Keratinocyte (primary cell): ENCODE measurements around the gene COL9A3. TPM values are rescaled to one million over a fixed set of nuclear protein-coding genes. Genes with fewer than 3 reads are reported as not detected.

Experiments
- DNase-seq: peaks from one replicate; pipeline ENCODE4 v3.0.0-alpha.2; 2011; ENCODE audit warnings: low read depth, missing footprints, low spot score
- FAIRE-seq: peaks from 2 replicates; lab custom pipeline; 2011; peaks lifted over from hg19 to GRCh38; lab: Jason Lieb, UNC
- H2AFZ ChIP-seq: 2 replicates; pipeline ENCODE4 v1.6.0; 2012; ENCODE audit warnings: low read length, control low read depth, inconsistent platforms; ENCODE audit not compliant: control insufficient read depth
- H3K27ac ChIP-seq: 2 replicates; pipeline ENCODE4 v1.5.1; 2011; ENCODE audit warnings: low read length; ENCODE audit not compliant: control insufficient read depth, insufficient read depth
- H3K27me3 ChIP-seq: 3 replicates; pipeline ENCODE4 v1.6.0; 2011; ENCODE audit warnings: low read length; ENCODE audit not compliant: control insufficient read depth, insufficient read depth; ENCODE audit errors: extremely low read depth
- H3K36me3 ChIP-seq, 2 experiments: 2 replicates in 1 of 2; 3 replicates in 1 of 2; pipeline ENCODE4 v1.5.1; 2011; ENCODE audit warnings: low read length in 2 of 2, mild to moderate bottlenecking in 1 of 2; ENCODE audit not compliant: control insufficient read depth in 2 of 2, insufficient read depth in 2 of 2; ENCODE audit errors: extremely low read depth in 1 of 2
- H3K4me1 ChIP-seq: 3 replicates; pipeline ENCODE4 v1.5.1; 2011; ENCODE audit warnings: low read length; ENCODE audit not compliant: control insufficient read depth, insufficient read depth; ENCODE audit errors: extremely low read depth
- H3K4me2 ChIP-seq: 3 replicates; pipeline ENCODE4 v1.6.0; 2011; ENCODE audit warnings: low read depth, low read length; ENCODE audit not compliant: control insufficient read depth, insufficient read depth; ENCODE audit errors: extremely low read depth
- H3K4me3 ChIP-seq, 3 experiments: fragments of 200-600 bp in 1 of 3; sonication (generic) in 1 of 3; 2 replicates in 2 of 3; 3 replicates in 1 of 3; pipeline ENCODE4 v1.5.1; 2011 to 2016; ENCODE audit warnings: low read length in 3 of 3, mild to moderate bottlenecking in 3 of 3, control low read depth in 2 of 3, inconsistent platforms in 1 of 3, low read depth in 1 of 3, mixed read lengths in 1 of 3, mixed run types in 1 of 3, moderate library complexity in 1 of 3; ENCODE audit not compliant: control insufficient read depth in 2 of 3, insufficient read depth in 2 of 3; ENCODE audit errors: extremely low read depth in 1 of 3
- H3K79me2 ChIP-seq: 2 replicates; pipeline ENCODE4 v1.6.0; 2012; ENCODE audit warnings: low read length; ENCODE audit not compliant: control insufficient read depth, insufficient read depth
- H3K9ac ChIP-seq: 3 replicates; pipeline ENCODE4 v1.6.0; 2011; ENCODE audit warnings: low read length; ENCODE audit not compliant: control insufficient read depth, insufficient read depth; ENCODE audit errors: extremely low read depth
- H3K9me1 ChIP-seq: 3 replicates; pipeline ENCODE4 v1.6.0; 2011; ENCODE audit warnings: low read length; ENCODE audit not compliant: control insufficient read depth, insufficient read depth; ENCODE audit errors: extremely low read depth
- H3K9me3 ChIP-seq: 2 replicates; pipeline ENCODE4 v1.5.1; 2012; ENCODE audit warnings: low read depth, low read length; ENCODE audit not compliant: control insufficient read depth
- H4K20me1 ChIP-seq: 3 replicates; pipeline ENCODE4 v1.6.0; 2011; ENCODE audit warnings: low read length; ENCODE audit not compliant: control insufficient read depth, insufficient read depth; ENCODE audit errors: extremely low read depth
- EZH2 ChIP-seq: IDR thresholded peaks from one replicate; pipeline ENCODE4 v1.6.1; 2012; ENCODE audit warnings: inconsistent platforms, mild to moderate bottlenecking, low read length, moderate library complexity
- dilution Hi-C: fragments of 300-500 bp; cut with MboI; formaldehyde crosslinking; loops from one replicate; pipeline ENCODE4 v1.7.0; 2020; ENCODE audit warnings: low sequenced_read_pairs; ENCODE audit not compliant: extremely low pct_ligation_motif_present
- polyA plus RNA-seq, 5 experiments: library from polyadenylated mRNA; depleted of rRNA in 3 of 5; stranded (reverse) in 3 of 5; stranded (forward) in 1 of 5; unstranded in 1 of 5; fragments of >200 nt; gene quantifications; 1 replicate in 1 of 5; 2 replicates in 3 of 5; 3 replicates in 1 of 5; pipeline versions ENCODE4 v1.2.1 to v1.2.3, GENCODE V29; 2011 to 2012; ENCODE audit warnings: missing spikeins in 2 of 5, low read depth in 1 of 5, low replicate concordance in 1 of 5
- TF ChIP-seq, protein P1 (sequence below), 3 experiments: IDR thresholded peaks in 1 of 3; conservative IDR thresholded peaks in 1 of 3; optimal IDR thresholded peaks in 1 of 3; 2 replicates in 2 of 3; 3 replicates in 1 of 3; pipeline versions ENCODE3 to v1.5.1; 2011; ENCODE audit warnings: low read length in 3 of 3, mild to moderate bottlenecking in 3 of 3, moderate library complexity in 2 of 3, control low read depth in 1 of 3, inconsistent platforms in 1 of 3; ENCODE audit not compliant: insufficient read depth in 2 of 3; ENCODE audit errors: extremely low read depth in 1 of 3

COL9A3 gene
- polyA plus RNA-seq, 1 donor (not counting 4 experiments of a cell fraction or from before 2014, with no cell fraction given), result 4.8 TPM

- dilution Hi-C loops, result no loop called here
- H3K4me2 ChIP-seq, result no peak overlapping the region
- H3K27ac ChIP-seq, result no peak overlapping the region
- peaks cover 11 to 33% of the 10 kb centered on the region in 2 experiments for H3K36me3 ChIP-seq
- no peak overlapping the region for H2AFZ ChIP-seq
- FAIRE-seq, result no peak
- DNase-seq, result no peak
- H3K79me2 ChIP-seq, result peaks cover 18% of the 10 kb centered on the region
- H3K9me3 ChIP-seq, result no peaks in the 10 kb centered on the region
- no peaks in the 10 kb centered on the region for H3K9me1 ChIP-seq
- TF ChIP-seq EZH2, result no peak
- TF ChIP-seq, protein P1, sequence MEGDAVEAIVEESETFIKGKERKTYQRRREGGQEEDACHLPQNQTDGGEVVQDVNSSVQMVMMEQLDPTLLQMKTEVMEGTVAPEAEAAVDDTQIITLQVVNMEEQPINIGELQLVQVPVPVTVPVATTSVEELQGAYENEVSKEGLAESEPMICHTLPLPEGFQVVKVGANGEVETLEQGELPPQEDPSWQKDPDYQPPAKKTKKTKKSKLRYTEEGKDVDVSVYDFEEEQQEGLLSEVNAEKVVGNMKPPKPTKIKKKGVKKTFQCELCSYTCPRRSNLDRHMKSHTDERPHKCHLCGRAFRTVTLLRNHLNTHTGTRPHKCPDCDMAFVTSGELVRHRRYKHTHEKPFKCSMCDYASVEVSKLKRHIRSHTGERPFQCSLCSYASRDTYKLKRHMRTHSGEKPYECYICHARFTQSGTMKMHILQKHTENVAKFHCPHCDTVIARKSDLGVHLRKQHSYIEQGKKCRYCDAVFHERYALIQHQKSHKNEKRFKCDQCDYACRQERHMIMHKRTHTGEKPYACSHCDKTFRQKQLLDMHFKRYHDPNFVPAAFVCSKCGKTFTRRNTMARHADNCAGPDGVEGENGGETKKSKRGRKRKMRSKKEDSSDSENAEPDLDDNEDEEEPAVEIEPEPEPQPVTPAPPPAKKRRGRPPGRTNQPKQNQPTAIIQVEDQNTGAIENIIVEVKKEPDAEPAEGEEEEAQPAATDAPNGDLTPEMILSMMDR (optimal IDR thresholded peaks at IDR 0.05 in 1 of 3, IDR thresholded peaks at IDR 0.05 in 1 of 3, conservative IDR thresholded peaks at IDR 0.05 in 1 of 3; ENCODE audit: extremely low read depth in 1 of 3, insufficient read depth in 2 of 3, low read length in 3 of 3), result no peak
- H3K9ac ChIP-seq, result no peak overlapping the region
- H3K27me3 ChIP-seq, result peaks cover 10% of the 10 kb centered on the region
- H3K4me1 ChIP-seq, result peaks cover 15% of the 10 kb centered on the region
- H4K20me1 ChIP-seq, result peaks cover 7% of the 10 kb centered on the region
- H3K4me3 ChIP-seq, result no peak overlapping the region
These were observed 5.5 kb upstream of the COL9A3 start for GRCh38 chr20:62811320-62811719.

DNA sequence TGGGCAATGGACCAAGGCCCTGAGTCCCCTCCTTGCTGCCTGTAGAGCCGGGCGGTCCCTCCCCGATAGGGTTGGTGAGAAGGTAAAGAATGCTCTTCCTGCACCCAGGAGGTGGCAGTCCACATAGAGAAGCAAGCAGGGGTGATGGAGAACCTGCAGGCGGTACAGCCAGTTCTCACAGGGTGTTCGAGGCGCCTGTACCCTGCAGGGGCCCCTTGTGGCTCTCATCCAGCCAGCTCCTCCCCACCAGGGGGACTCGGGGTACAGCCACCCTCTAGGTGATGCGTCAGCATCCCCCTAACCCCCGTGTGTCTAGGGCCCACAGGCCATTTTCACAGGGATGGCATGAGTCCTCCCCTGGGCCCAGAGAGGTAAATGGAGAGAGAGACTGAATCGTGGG, 5.1 kb upstream of the COL9A3 start:
- peaks cover 7% of the 10 kb centered on the region for H4K20me1 ChIP-seq
- FAIRE-seq, result no peak
- peaks cover 11 to 33% of the 10 kb centered on the region in 2 experiments for H3K36me3 ChIP-seq
- no peak overlapping the region for H3K9ac ChIP-seq
- peaks cover 14% of the 10 kb centered on the region for H3K79me2 ChIP-seq
- H2AFZ ChIP-seq, result no peak overlapping the region
- TF ChIP-seq, protein P1 (optimal IDR thresholded peaks at IDR 0.05 in 1 of 3, IDR thresholded peaks at IDR 0.05 in 1 of 3, conservative IDR thresholded peaks at IDR 0.05 in 1 of 3; ENCODE audit: extremely low read depth in 1 of 3, insufficient read depth in 2 of 3, low read length in 3 of 3), result no peak
- no peak for TF ChIP-seq EZH2
- H3K27ac ChIP-seq, result no peak overlapping the region
- peaks cover 13% of the 10 kb centered on the region for H3K4me1 ChIP-seq
- dilution Hi-C loops, result no loop called here
- no peak overlapping the region for H3K4me2 ChIP-seq
- no peaks in the 10 kb centered on the region for H3K9me3 ChIP-seq
- no peaks in the 10 kb centered on the region for H3K9me1 ChIP-seq
- peaks cover 14% of the 10 kb centered on the region for H3K27me3 ChIP-seq
- H3K4me3 ChIP-seq, result no peak overlapping the region
- no peak for DNase-seq
